ENCODE data around the gene TBC1D1. TPM values are rescaled to one million over a fixed set of nuclear protein-coding genes. Genes with fewer than 3 reads are reported as not detected.

Gene TBC1D1
- total RNA-seq, 5 donors from 2014 or later (not counting 1 experiment from before 2014, with no cell fraction given): 46.3 to 58.1 (median 47.6) TPM

- ATAC-seq (replicated peaks in 1 of 4) (no peak), DNase-seq (no peak)
- Mint-ChIP-seq H3K4me3 (no peak overlapping the region), H3K27me3 (no peaks in the 10 kb centered on the region), H3K4me1 (peaks cover 4 to 11% (median 10%) of the 10 kb centered on the region in 3 donors), H3K9me3 (no peaks in the 10 kb centered on the region), H3K27ac (no peak overlapping the region), H3K36me3 (peaks cover 51% of the 10 kb centered on the region)
- WGBS (ENCODE audit: insufficient coverage): no CpG with 5 or more reads among the region's 6 CpGs
- Histone ChIP-seq H3K4me3 (ENCODE audit: control insufficient read depth in 1 of 2, extremely low read depth in 1 of 2, low read length in 1 of 2) (no peak overlapping the region), H3K9me3 (no peaks in the 10 kb centered on the region), H3K27me3 (replicated peaks in 1 of 2; ENCODE audit: control insufficient read depth in 2 of 2, extremely low read depth in 1 of 2, insufficient read depth in 2 of 2, low read length in 1 of 2) (no peaks in the 10 kb centered on the region), H3K36me3 (ENCODE audit: control insufficient read depth in 2 of 2, extremely low read depth in 1 of 2, insufficient read depth in 1 of 2, low read length in 1 of 2) (peaks cover 5 to 19% of the 10 kb centered on the region in 2 donors), H3K4me1 (ENCODE audit: control insufficient read depth in 1 of 2, extremely low read depth in 1 of 2, insufficient read depth in 2 of 2, low read length in 2 of 2) (no peaks in the 10 kb centered on the region), H3K27ac (ENCODE audit: low read length) (no peak overlapping the region)
- ChIA-PET CTCF (interaction anchor here (1.0 to 1.1 kb wide), 3 partner anchors 14 to 281 kb away, joined by 3 to 7 read pairs (median 3); no protein-coding TSS in a partner anchor), POLR2A (no interaction called here)
Observed at GRCh38 chr4:38076153-38076669, 185.3 kb downstream of the TBC1D1 start.

- H3K4me3 ChIP-seq (ENCODE audit: control insufficient read depth in 1 of 2, extremely low read depth in 1 of 2, low read length in 1 of 2): no peak overlapping the region
- H3K4me1 ChIP-seq (ENCODE audit: control insufficient read depth in 1 of 2, extremely low read depth in 1 of 2, insufficient read depth in 2 of 2, low read length in 2 of 2): no peaks in the 10 kb centered on the region
- Mint-ChIP-seq H3K4me3 (no peak overlapping the region), H3K27ac (no peak overlapping the region), H3K9me3 (no peaks in the 10 kb centered on the region), H3K27me3 (no peaks in the 10 kb centered on the region), H3K36me3 (peaks cover 54% of the 10 kb centered on the region), H3K4me1 (peaks cover 2 to 12% (median 11%) of the 10 kb centered on the region in 3 donors)
- 87% methylated on average over 11 of the region's 12 CpGs for WGBS (ENCODE audit: insufficient coverage)
- POLR2A ChIA-PET: interaction anchor here in 1 of 2 donors (0.6 kb wide), 1 partner anchor 392 kb away, joined by 3 read pairs; no protein-coding TSS in a partner anchor
- peaks cover 5 to 18% of the 10 kb centered on the region in 2 donors for H3K36me3 ChIP-seq (ENCODE audit: control insufficient read depth in 2 of 2, extremely low read depth in 1 of 2, insufficient read depth in 1 of 2, low read length in 1 of 2)
- H3K27ac ChIP-seq (ENCODE audit: low read length): no peak overlapping the region
- DNase-seq (no peak), ATAC-seq (replicated peaks in 1 of 4) (no peak)
- no peaks in the 10 kb centered on the region for H3K27me3 ChIP-seq (replicated peaks in 1 of 2; ENCODE audit: control insufficient read depth in 2 of 2, extremely low read depth in 1 of 2, insufficient read depth in 2 of 2, low read length in 1 of 2)
- CTCF ChIA-PET: interaction anchor here in 1 of 2 donors (1.0 kb wide), 1 partner anchor 15 kb away, joined by 3 read pairs; no protein-coding TSS in a partner anchor
- no peaks in the 10 kb centered on the region for H3K9me3 ChIP-seq
Observed at GRCh38 chr4:38077791-38078489, 187.1 kb downstream of the TBC1D1 start.

DNA sequence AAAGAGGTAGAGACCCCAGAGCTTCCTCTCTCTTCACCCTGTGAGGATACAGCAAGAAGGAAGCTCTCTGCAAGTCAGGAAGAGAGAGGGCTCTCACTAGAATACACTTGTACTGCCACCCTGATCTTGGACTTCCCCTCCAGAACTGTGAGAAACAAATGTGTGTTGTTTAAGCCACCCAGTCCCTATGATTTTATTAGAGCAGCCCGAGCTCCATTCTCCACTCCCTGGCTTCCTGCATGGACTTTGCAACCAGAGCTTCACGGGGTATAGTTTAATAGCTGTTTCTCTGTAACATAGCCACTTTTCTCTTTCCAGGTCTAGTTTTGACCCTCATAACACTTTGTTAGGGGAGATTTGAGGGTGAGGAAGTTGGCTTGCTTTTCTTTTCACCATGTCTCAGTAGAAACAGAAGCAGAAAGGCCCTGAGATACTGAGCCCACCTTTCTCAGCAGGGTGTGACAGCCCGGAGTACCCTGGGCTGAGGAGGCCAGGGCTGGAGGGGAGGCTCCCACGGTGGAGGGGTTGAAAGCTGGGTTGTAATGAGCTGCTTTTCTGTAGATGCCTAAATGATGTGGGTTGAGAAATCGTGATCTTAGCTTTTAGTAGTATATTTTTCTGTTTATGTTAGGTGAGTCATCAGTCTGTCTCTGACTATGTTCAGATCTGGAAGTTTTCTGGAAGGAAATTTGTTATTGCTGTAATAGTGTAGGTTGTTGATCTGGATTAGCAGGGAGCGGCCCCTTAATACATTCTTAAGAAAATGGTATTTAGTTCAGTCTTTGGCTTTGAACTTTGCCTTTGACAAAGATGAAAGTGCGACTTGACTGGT, 187.9 kb downstream of the TBC1D1 start:
- ATAC-seq (replicated peaks in 1 of 4): no peak
- Histone ChIP-seq H3K4me1 (ENCODE audit: control insufficient read depth in 1 of 2, extremely low read depth in 1 of 2, insufficient read depth in 2 of 2, low read length in 2 of 2) (no peaks in the 10 kb centered on the region), H3K4me3 (ENCODE audit: control insufficient read depth in 1 of 2, extremely low read depth in 1 of 2, low read length in 1 of 2) (no peak overlapping the region), H3K9me3 (no peaks in the 10 kb centered on the region), H3K27me3 (replicated peaks in 1 of 2; ENCODE audit: control insufficient read depth in 2 of 2, extremely low read depth in 1 of 2, insufficient read depth in 2 of 2, low read length in 1 of 2) (no peaks in the 10 kb centered on the region), H3K36me3 (ENCODE audit: control insufficient read depth in 2 of 2, extremely low read depth in 1 of 2, insufficient read depth in 1 of 2, low read length in 1 of 2) (peaks cover 5 to 21% of the 10 kb centered on the region in 2 donors), H3K27ac (ENCODE audit: low read length) (no peak overlapping the region)
- Mint-ChIP-seq H3K4me1 (peaks cover 2 to 12% (median 11%) of the 10 kb centered on the region in 3 donors), H3K27ac (no peak overlapping the region), H3K4me3 (no peak overlapping the region), H3K36me3 (peaks cover 50% of the 10 kb centered on the region), H3K27me3 (no peaks in the 10 kb centered on the region), H3K9me3 (no peaks in the 10 kb centered on the region)
- CTCF ChIA-PET: interaction anchor here in 1 of 2 donors (0.6 to 1.0 kb wide), 3 partner anchors 13 to 1062 kb away, joined by 3 to 6 read pairs (median 3); no protein-coding TSS in a partner anchor
- POLR2A ChIA-PET: interaction anchor here in 1 of 2 donors (0.6 kb wide), 1 partner anchor 1874 kb away, joined by 5 read pairs; no protein-coding TSS in a partner anchor
- 66% methylated on average over 4 of the region's 7 CpGs for WGBS (ENCODE audit: insufficient coverage)
- DNase-seq: no peak

DNA sequence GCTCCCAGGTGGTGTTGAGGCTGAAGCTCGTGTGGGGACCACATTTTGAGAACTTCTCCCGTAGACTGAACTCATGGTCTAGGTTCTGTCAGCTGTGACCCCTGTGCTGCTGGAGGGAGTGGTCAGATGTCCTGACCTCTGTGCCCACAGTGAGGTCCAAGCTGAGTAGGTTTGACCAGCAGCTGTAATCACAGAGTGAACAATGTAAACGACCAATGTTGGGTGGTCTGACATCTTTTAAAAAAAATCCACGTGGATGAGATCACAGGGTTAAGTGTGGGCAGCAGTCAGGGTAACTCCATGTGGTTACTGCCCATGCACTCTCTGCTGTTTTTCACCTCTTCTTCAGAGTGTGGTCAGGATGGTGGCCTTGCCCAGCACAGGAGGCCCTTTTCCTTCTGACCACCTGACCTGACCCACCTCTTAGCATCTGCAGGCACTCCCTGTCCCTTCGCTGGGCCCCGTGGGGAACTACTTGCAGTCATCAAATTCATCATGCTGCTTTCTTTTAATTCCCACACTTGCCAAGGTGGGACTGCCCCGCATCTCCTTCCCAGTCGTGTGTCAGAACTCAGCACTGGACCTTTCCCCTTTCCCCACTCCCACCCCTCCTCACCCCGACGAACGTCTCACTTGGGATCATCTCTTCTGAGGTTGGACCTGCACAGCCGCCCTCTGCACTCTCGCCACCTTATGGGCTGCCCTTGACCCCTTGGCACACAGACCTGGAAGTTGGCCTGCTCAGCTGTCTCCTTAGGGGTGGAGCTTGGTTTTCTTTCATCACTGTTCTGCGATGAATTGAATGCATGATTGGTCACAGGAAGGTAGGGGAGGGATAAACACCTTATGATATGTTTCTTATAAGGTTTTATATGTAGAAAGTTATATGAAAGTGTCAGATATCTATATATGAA, 189.4 kb downstream of the TBC1D1 start:
- CTCF ChIA-PET: no interaction called here
- Histone ChIP-seq H3K9me3 (no peaks in the 10 kb centered on the region), H3K36me3 (ENCODE audit: control insufficient read depth in 2 of 2, extremely low read depth in 1 of 2, insufficient read depth in 1 of 2, low read length in 1 of 2) (peaks cover 5 to 26% of the 10 kb centered on the region in 2 donors), H3K4me1 (ENCODE audit: control insufficient read depth in 1 of 2, extremely low read depth in 1 of 2, insufficient read depth in 2 of 2, low read length in 2 of 2) (no peaks in the 10 kb centered on the region), H3K27me3 (replicated peaks in 1 of 2; ENCODE audit: control insufficient read depth in 2 of 2, extremely low read depth in 1 of 2, insufficient read depth in 2 of 2, low read length in 1 of 2) (no peaks in the 10 kb centered on the region), H3K27ac (ENCODE audit: low read length) (no peak overlapping the region), H3K4me3 (ENCODE audit: control insufficient read depth in 1 of 2, extremely low read depth in 1 of 2, low read length in 1 of 2) (no peak overlapping the region)
- ATAC-seq (replicated peaks in 1 of 4): no peak
- DNase-seq: no peak
- Mint-ChIP-seq H3K4me3 (no peak overlapping the region), H3K27me3 (no peaks in the 10 kb centered on the region), H3K9me3 (no peaks in the 10 kb centered on the region), H3K4me1 (peaks cover 2 to 12% (median 11%) of the 10 kb centered on the region in 3 donors), H3K36me3 (peaks cover 51% of the 10 kb centered on the region), H3K27ac (no peak overlapping the region)
- 96% methylated on average over 7 of the region's 14 CpGs for WGBS (ENCODE audit: insufficient coverage)
- POLR2A ChIA-PET: no interaction called here

DNA sequence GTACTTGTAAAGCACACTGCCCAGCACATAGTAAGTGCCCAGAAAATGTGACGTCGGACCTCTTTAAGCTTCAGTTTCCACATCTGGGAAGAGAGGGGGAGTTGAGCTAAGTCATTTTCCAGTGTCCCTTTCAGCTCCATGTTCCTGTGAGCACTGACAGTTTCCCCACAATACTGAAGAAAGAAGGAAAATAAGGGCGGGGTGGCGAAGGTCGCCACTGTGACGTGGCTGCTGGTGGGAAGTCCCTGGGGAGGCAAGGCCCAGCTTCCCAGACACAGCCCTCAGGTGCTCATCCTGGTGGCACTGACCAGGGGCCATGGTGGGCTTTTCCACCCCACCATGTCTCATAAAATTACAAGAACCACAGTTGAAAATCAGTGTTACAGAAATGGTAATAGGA, 191.1 kb downstream of the TBC1D1 start:
- no CpG with 5 or more reads among the region's 6 CpGs for WGBS (ENCODE audit: insufficient coverage)
- Histone ChIP-seq H3K27me3 (replicated peaks in 1 of 2; ENCODE audit: control insufficient read depth in 2 of 2, extremely low read depth in 1 of 2, insufficient read depth in 2 of 2, low read length in 1 of 2) (no peaks in the 10 kb centered on the region), H3K36me3 (ENCODE audit: control insufficient read depth in 2 of 2, extremely low read depth in 1 of 2, insufficient read depth in 1 of 2, low read length in 1 of 2) (peaks cover 5 to 31% of the 10 kb centered on the region in 2 donors), H3K4me3 (ENCODE audit: control insufficient read depth in 1 of 2, extremely low read depth in 1 of 2, low read length in 1 of 2) (no peak overlapping the region), H3K4me1 (ENCODE audit: control insufficient read depth in 1 of 2, extremely low read depth in 1 of 2, insufficient read depth in 2 of 2, low read length in 2 of 2) (no peaks in the 10 kb centered on the region), H3K27ac (ENCODE audit: low read length) (no peak overlapping the region), H3K9me3 (no peaks in the 10 kb centered on the region)
- POLR2A ChIA-PET: no interaction called here
- CTCF ChIA-PET: interaction anchor here in 1 of 2 donors (0.6 kb wide), 2 partner anchors 50 to 608 kb away, joined by 3 to 5 read pairs; no protein-coding TSS in a partner anchor
- no peaks in the 10 kb centered on the region for H3K9me3 Mint-ChIP-seq
- peaks cover 41% of the 10 kb centered on the region for H3K36me3 Mint-ChIP-seq
- H3K4me1 Mint-ChIP-seq: peaks cover 2 to 12% (median 11%) of the 10 kb centered on the region in 3 donors
- no peak for ATAC-seq (replicated peaks in 1 of 4)
- H3K27me3 Mint-ChIP-seq: no peaks in the 10 kb centered on the region
- no peak for DNase-seq
- no peak overlapping the region for H3K4me3 Mint-ChIP-seq
- H3K27ac Mint-ChIP-seq: no peak overlapping the region

Data from T-cell (primary cell).